NOMO-1 treated with DMSO at 0.1 percent for 48 hours (cell line): ENCODE measurements around the gene NUCB1.
"Not testable (repeated sequence)": the region's sequence is repeated elsewhere in the genome, so short reads cannot be mapped to it uniquely, and the experiment has no call there.

ENCODE experiments used
- DNase-seq: peaks from one replicate; lab custom pipeline; 2025; ENCODE audit not compliant: unreplicated experiment; lab: John Stamatoyannopoulos, UW

NUCB1 gene

GRCh38 chr19:48905664-48906063, 5.6 kb downstream of the NUCB1 start:
- DNase-seq: no peak

- no peak for DNase-seq
Observed at GRCh38 chr19:48906324-48906723, 6.2 kb downstream of the NUCB1 start.

GRCh38 chr19:48907671-48908070, 7.6 kb downstream of the NUCB1 start:
- no peak for DNase-seq

GRCh38 chr19:48909424-48910077, 9.4 kb downstream of the NUCB1 start:
- DNase-seq: not testable (repeated sequence)

GRCh38 chr19:48910803-48911202, 10.7 kb downstream of the NUCB1 start:
- DNase-seq: no peak

GRCh38 chr19:48913114-48913889, 13.2 kb downstream of the NUCB1 start:
- DNase-seq: no peak

- DNase-seq: no peak
Observed at GRCh38 chr19:48914181-48914580, 14.1 kb downstream of the NUCB1 start.

GRCh38 chr19:48915757-48916156, 15.6 kb downstream of the NUCB1 start:
- DNase-seq: no peak

- no peak for DNase-seq
Observed at GRCh38 chr19:48918071-48918470, 18.0 kb downstream of the NUCB1 start.

GRCh38 chr19:48918801-48919247, 18.7 kb downstream of the NUCB1 start:
- peak; percentile 1 for DNase-seq

GRCh38 chr19:48919271-48919670, 19.2 kb downstream of the NUCB1 start:
- not testable (repeated sequence) for DNase-seq

- no peak for DNase-seq
Observed at GRCh38 chr19:48920949-48921348, 20.8 kb downstream of the NUCB1 start.

- no peak for DNase-seq
Observed at GRCh38 chr19:48921721-48922500, 21.8 kb downstream of the NUCB1 start.

- DNase-seq: no peak
Observed at GRCh38 chr19:48922548-48923490, 22.7 kb downstream of the NUCB1 start.

- DNase-seq: no peak
Observed at GRCh38 chr19:48925240-48925843, 25.2 kb downstream of the NUCB1 start.

- DNase-seq: not testable (repeated sequence)
Observed at GRCh38 chr19:48925890-48926289, 25.8 kb downstream of the NUCB1 start.

- DNase-seq: peak; percentile 4
Observed at GRCh38 chr19:48926909-48927308, 26.8 kb downstream of the NUCB1 start.

GRCh38 chr19:48927692-48928091, 27.6 kb downstream of the NUCB1 start:
- DNase-seq: not testable (repeated sequence)

GRCh38 chr19:48928164-48929025, 28.3 kb downstream of the NUCB1 start:
- DNase-seq: no peak
